NCI-H226 (cell line): ENCODE results near the gene KIDINS220.

Experiments used
- DNase-seq: peaks from one replicate; pipeline ENCODE4 v3.0.0-alpha.2; 2015

KIDINS220 gene

DNA sequence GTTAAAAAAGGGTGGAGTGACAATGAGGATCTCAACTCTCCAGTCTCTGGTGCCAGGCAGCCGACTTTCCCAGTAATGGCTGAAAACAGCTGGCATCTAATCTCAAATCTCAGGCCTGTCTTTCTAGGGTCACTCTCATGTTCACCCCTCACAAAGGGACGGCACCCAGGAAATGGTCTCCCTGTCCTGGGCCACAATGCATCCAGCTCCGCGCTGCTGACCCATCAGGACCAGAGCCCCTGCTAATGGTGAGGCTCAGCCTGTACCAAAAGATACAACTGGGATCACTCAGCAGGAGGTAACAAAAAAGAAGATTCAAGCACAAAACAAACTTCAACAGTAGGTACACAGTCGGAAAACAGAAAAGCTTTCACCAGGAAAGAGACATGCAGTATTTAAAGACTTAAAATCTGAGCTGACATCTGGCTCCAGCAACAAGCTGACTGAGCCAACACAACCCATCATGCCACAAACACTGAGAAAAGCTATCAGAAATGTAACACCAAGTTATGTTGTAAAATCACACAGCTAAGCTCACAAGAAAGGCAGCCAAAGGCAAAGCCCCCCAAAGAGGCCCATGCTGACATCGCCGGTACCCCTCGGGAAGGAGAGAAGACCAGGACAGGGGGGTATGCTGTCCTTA is 13.6 kb upstream of the KIDINS220 start:
- no peak for DNase-seq

DNA sequence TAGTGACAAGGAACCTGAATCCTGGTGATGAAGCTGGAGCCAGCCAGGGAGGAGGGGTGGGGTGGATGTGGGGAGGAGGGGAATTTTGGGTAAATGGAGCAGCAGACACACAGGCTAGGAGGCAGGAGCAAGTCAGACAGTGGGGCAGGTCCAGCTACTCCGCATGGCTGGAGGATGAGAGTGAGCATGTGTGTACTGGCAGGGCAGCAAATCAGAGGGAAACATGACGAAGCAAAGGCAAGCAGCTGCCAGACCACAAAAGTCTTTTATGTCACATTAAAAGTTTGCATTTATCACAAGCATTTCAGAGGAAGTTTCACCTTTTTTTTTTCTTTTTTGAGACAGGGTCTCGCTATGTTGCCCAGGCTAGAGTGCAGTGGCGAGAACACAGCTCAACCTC is 11.9 kb upstream of the KIDINS220 start:
- DNase-seq, result no peak

- DNase-seq, result no peak
Measured at GRCh38 chr2:8848328-8849100, 11.1 kb upstream of the KIDINS220 start.

DNA sequence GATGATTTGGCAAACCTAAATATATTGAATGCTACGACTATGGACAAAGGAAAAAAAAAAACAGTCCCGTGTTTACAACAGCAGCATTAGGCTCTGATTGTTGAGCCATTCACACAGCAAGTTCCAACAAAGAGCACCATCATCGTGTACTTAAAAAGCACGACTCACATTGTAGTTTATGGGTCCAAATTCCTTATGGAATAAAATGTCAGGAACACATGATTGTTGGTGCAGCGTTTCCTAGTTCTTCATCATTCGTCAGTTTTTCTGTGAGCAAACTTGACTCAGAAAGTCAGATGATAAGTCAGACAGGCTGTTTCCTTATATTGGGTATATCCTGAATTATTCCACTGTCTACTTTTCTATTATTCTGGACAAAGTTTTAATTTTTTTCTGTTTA is 10.0 kb upstream of the KIDINS220 start:
- DNase-seq, result no peak

DNA sequence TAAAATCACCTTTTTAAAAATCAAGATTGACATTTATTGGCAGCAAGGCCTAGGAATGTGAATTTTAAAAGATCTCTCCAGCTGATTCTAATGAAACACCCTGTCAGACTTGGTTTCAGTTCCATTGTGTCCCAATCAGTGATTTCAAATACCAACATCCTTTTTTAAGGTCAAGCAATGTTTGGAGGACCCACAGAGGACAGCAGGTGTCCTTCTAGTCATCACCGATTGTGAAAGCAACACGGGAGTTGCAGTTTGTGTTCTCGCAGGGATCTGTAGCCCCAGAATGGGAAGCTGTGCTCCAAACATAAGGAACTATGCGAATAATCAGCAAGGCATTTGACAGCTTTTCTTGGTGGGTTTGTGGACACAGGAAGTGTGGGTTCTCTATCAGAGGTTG is 4.5 kb upstream of the KIDINS220 start:
- no peak for DNase-seq

DNA sequence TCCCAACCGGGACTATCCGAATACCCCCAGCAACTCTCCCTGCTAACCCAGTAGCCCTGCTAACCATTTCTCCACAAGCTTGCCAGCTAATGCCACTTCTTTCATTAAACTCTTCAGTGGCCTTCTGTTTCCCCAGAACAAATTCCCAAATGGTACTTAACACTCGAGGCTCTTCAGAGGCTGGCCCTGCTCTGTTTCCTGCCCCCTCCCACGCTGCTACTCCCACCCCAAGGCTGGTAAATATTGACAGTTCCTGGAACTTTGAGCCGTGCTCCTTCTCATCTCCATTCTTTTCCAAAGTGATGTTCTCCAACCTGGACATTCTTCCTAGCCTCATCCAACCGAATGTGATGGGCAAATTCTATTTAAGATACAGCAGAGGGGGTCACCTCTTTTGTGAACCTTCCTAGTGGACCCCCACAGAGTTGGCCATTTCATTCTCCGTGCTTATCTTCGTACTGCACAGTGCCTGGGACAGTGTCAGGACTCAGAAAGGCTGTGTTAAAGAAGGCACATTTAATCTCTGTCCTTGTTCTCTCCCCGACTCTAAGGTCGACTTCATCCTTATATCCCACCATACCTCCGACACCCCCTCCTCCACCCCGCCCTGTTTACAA is 3.2 kb upstream of the KIDINS220 start:
- no peak for DNase-seq

GRCh38 chr2:8839189-8839965 is 2.0 kb upstream of the KIDINS220 start:
- DNase-seq, result no peak

DNA sequence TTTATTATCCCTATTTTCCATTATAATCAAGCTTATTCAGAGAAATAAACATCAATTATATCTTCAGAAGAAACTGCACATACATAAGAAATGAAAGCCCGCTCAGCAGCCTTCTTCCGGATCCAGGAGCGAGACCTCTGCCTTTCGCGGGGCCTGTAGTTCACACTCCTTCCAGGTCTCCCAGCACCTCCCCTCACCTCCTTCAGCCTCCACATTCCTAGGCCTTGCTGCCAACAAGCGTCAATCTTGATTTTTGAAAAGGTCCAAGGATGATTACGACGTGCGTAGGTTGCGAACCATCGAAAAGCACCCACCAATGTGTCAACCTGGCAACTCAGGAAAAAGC is 355 bp upstream of the KIDINS220 start:
- DNase-seq, result no peak

- DNase-seq, result no peak
Measured at GRCh38 chr2:8835279-8835678, 2.1 kb downstream of the KIDINS220 start.

- DNase-seq, result no peak
Measured at GRCh38 chr2:8833853-8834252, 3.6 kb downstream of the KIDINS220 start.

DNA sequence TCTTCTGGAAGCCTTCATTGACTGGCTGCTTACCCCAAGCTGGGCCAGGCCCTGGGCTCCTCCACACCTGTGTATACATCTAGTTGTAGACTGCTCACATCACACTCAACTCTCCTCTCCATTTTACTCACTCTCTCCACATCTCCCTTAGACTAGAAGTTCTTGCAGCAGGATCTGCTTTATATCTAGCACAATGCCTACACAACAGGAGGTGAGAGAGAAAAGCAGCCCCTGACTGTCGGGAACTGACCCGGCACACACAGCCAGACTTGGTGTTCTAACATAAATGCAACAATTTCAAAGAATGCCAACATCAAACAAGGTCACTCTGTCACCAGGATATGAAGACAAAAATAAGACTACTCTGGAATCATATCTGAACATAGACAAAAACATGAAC is 5.9 kb downstream of the KIDINS220 start:
- DNase-seq, result no peak

- no peak for DNase-seq
Measured at GRCh38 chr2:8827729-8828128, 9.7 kb downstream of the KIDINS220 start.

DNA sequence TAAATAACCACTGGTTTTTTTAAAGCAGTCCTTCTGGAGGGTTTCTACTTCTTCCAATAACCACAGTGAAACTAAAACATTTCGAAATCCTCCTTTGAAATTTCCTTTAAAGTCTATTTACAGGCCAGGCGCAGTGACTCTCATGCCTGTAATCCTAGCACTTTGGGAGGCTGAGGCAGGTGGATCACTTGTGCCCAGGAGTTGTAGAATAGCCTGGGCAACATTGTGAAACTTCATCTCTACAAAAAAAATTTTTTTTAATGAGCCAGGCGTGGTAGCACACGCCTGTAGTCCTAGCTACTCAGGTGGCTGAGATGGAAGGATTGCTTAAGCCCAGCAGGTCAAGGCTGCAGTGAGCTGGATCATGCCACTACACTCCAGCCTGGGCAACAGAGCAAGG is 15.2 kb downstream of the KIDINS220 start:
- no peak for DNase-seq

GRCh38 chr2:8821276-8822217 is 15.9 kb downstream of the KIDINS220 start:
- no peak for DNase-seq

- DNase-seq, result no peak
Measured at GRCh38 chr2:8819948-8820347, 17.5 kb downstream of the KIDINS220 start.

DNA sequence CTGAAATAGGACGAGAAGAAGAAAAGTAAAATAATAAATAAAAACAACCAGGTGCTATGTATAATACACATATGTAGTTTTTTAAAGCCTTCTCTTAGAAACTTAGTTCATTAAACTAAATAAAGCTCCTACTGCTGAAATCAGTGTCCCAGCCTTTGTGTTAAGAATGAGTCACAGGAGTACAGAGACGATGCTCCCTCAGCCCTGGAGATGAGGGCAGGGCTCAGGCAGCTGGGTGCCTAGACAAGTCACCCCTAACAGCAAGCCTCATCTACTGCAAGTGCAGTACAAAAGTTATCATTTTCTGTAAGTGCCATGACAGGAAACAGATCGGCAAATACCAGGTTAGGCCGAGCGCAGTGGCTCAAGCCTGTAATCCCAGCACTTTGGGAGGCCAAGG is 18.2 kb downstream of the KIDINS220 start:
- DNase-seq, result no peak

- no peak for DNase-seq
Measured at GRCh38 chr2:8817221-8817620, 20.2 kb downstream of the KIDINS220 start.

- DNase-seq, result no peak
Measured at GRCh38 chr2:8806885-8807704, 30.3 kb downstream of the KIDINS220 start.

DNA sequence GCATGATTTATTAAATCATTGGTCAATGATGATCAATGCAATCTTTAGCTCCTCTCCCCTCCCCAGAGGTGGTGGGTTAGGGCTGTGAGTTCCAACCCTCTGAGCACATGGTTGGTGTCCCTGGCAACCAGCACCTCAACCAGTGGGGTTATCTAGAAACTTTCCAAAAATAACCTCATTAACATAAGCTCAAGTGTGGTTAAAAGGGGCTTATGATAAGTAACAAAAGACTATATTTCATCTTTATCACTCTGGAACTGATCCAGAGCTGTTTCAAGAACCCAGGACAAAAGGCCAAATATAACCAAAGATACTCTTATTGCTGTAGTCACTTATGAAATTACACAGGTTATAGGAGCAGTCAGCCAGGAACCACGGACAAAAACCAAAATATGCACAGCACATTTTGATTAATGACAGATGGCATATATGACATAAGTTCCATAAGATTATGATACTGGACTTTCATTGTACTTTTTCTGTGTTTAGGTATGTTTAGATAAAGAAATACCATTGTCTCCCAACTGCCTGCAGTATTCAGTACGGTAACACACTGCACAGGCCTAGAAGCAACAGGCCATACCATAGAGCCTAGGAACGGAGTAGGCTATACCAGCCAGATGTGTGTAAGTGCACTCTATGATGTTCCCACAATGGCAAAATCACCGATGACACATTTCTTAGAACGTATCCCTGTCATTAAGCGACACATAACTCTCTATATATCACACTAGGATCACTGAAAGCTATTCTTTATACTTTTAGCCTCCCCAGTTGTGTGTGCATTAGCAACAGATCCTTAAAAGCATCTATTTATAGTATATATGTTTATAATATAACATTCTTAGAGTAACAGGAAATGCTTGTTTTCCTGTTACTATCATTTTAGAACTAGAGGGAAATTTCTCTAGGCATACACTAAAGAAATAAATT is 31.9 kb downstream of the KIDINS220 start:
- DNase-seq, result no peak

DNA sequence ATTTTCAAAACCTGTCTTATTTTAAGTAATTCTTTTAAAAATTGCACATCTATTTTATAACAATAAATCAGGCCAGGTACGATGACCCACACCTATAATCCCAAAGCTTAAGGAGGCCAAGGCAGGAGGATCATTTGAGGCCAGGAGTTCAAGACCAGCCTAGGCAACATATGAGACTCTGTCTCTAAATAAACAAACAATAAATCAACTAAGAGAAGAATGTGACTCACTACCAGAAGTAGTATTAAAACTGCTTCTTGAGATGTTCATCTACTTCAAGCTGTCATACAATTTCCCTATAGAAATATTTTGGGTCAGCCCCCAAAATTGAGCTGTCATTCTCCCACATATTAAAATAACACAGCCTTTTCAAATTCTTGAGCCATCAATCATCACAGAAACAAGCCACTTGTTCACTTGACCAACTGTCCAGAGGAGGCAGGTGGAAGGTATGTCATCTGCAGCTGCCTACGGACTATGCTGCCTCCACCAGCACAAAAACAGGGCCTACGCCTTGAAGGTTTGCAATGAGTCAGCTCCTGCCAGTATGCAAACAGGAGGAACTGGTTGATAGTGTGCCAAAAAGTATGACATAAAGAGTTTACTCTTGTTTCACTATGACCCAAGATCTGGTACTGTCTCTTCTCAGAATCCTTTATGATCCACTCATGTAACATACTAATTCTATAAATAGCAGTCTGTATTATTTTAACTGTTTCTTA is 33.6 kb downstream of the KIDINS220 start:
- DNase-seq, result peak; percentile 95
